ENCODE results near the gene GUCY1B1. TPM values are rescaled to one million over a fixed set of nuclear protein-coding genes. Genes with fewer than 3 reads are reported as not detected.

Gene GUCY1B1
- total and polyA plus RNA-seq, 2 donors = 5.5 to 7.2 TPM

DNA sequence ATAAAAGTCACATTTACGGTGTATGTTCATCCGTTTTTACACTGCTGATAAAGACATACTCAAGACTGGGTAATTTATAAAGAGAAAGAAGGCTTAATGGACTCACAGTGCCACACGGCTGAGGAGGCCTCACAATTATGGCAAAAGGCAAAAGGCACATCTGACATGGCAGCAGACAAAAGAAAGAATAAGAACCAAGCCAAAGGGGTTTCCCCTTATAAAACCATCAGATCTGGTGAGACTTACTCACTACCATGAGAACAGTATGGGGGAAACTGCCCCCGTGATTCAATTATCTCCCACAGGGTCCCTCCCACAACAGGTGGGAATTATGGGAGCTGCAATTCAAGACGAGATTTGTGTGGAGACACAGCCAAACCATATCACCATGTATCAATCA lies 7.3 kb upstream of the GUCY1B1 start:
- Histone ChIP-seq H3K4me1 (ENCODE audit: control insufficient read depth in 2 of 2, insufficient read depth in 2 of 2, low read length in 2 of 2) (no peaks in the 10 kb centered on the region), H3K27ac (ENCODE audit: low read depth in 1 of 2, low read length in 1 of 2) (no peak overlapping the region)
- WGBS = 97% methylated on average over 5 of the region's 5 CpGs

DNA sequence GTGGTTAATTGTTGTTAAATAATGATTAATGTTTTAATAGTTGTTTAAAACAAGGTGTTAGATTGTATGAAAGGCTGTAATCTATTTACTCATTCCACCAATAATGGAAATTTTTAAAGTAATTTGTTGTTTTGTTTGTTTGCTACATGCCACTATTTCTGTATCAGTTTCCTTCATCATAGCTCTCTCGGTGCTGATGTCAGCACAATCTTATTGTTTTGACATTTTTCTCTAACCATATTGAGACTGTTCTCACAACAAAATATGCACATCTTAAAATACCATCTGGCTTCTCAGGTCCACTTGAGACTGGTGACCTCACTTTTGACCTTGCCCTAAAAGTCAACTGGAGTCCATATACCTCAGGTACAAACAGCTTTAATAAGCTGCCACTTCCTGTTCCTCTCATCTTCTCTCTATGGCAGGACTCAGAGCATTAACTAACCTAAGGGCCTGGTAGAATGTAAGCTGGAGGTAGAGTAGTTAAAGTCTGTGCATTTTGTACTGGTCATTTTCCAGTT lies 1.0 kb upstream of the GUCY1B1 start:
- no peak for DNase-seq (ENCODE audit: low read depth in 6 of 9, low spot score in 9 of 9)
- no peaks in the 10 kb centered on the region for H3K9me3 ChIP-seq (ENCODE audit: control insufficient read depth in 2 of 2, insufficient read depth in 1 of 2, low read length in 1 of 2)
- H3K36me3 ChIP-seq (ENCODE audit: control insufficient read depth in 2 of 2, insufficient read depth in 2 of 2, low read length in 1 of 2) = no peaks in the 10 kb centered on the region
- H3K4me1 ChIP-seq (ENCODE audit: control insufficient read depth in 2 of 2, insufficient read depth in 2 of 2, low read length in 2 of 2) = peaks cover 0 to 8% of the 10 kb centered on the region in 2 donors
- no peak overlapping the region for H3K27ac ChIP-seq (ENCODE audit: low read depth in 1 of 2, low read length in 1 of 2)
- peaks cover 0 to 5% of the 10 kb centered on the region in 2 donors for H3K27me3 ChIP-seq (ENCODE audit: control insufficient read depth in 2 of 2, insufficient read depth in 1 of 2, low read length in 1 of 2)
- 99% methylated on average over 1 of the region's 1 CpG for whole genome bisulfite sequencing
- no peak overlapping the region for H3K4me3 ChIP-seq (ENCODE audit: low read length in 2 of 2)

More for the DNA sequence above, 7.3 kb upstream of the GUCY1B1 start:
- DNase-seq (ENCODE audit: low read depth in 6 of 9, low spot score in 9 of 9) = no peak
- no peak overlapping the region for H3K4me3 ChIP-seq (ENCODE audit: low read length in 2 of 2)
- no peaks in the 10 kb centered on the region for H3K27me3 ChIP-seq (ENCODE audit: control insufficient read depth in 2 of 2, insufficient read depth in 1 of 2, low read length in 1 of 2)
- no peaks in the 10 kb centered on the region for H3K9me3 ChIP-seq (ENCODE audit: control insufficient read depth in 2 of 2, insufficient read depth in 1 of 2, low read length in 1 of 2)
- no peaks in the 10 kb centered on the region for H3K36me3 ChIP-seq (ENCODE audit: control insufficient read depth in 2 of 2, insufficient read depth in 2 of 2, low read length in 1 of 2)

GRCh38 chr4:155759372-155760252 lies 791 bp downstream of the GUCY1B1 start:
- Histone ChIP-seq H3K27ac (ENCODE audit: low read depth in 1 of 2, low read length in 1 of 2) (peak overlapping the region; percentile 27 to 66), H3K4me1 (ENCODE audit: control insufficient read depth in 2 of 2, insufficient read depth in 2 of 2, low read length in 2 of 2) (peaks cover 0 to 8% of the 10 kb centered on the region in 2 donors), H3K4me3 (ENCODE audit: low read length in 2 of 2) (peak overlapping the region; percentile 60 to 70), H3K27me3 (ENCODE audit: control insufficient read depth in 2 of 2, insufficient read depth in 1 of 2, low read length in 1 of 2) (peaks cover 0 to 5% of the 10 kb centered on the region in 2 donors), H3K36me3 (ENCODE audit: control insufficient read depth in 2 of 2, insufficient read depth in 2 of 2, low read length in 1 of 2) (no peaks in the 10 kb centered on the region), H3K9me3 (ENCODE audit: control insufficient read depth in 2 of 2, insufficient read depth in 1 of 2, low read length in 1 of 2) (no peaks in the 10 kb centered on the region)
- DNase-seq (ENCODE audit: low read depth in 6 of 9, low spot score in 9 of 9) = peak in 6 of 9 donors; percentile 12 to 61 (median 24)
- under 1% methylated on average over 77 of the region's 77 CpGs for WGBS

DNA sequence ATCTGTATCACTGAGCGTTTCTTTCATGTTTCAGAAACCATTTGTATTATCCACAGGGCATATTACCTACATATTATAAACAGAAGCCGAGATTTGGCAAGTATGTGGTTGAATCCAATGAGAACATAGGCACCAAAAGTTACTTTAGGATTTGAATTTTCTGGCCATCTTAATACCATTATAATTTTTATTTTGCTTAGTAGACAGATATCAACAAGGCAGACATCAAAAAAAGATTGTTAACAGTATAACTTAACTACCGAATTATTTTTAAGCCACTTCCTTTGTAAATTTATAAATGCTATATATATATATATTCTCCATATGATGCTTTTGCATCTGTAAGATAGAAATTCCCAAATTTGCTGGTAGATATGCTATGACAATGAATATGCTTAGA lies 2.2 kb downstream of the GUCY1B1 start:
- Histone ChIP-seq H3K4me1 (ENCODE audit: control insufficient read depth in 2 of 2, insufficient read depth in 2 of 2, low read length in 2 of 2) (peaks cover 0 to 8% of the 10 kb centered on the region in 2 donors), H3K27me3 (ENCODE audit: control insufficient read depth in 2 of 2, insufficient read depth in 1 of 2, low read length in 1 of 2) (peaks cover 0 to 5% of the 10 kb centered on the region in 2 donors), H3K4me3 (ENCODE audit: low read length in 2 of 2) (no peak overlapping the region), H3K36me3 (ENCODE audit: control insufficient read depth in 2 of 2, insufficient read depth in 2 of 2, low read length in 1 of 2) (no peaks in the 10 kb centered on the region), H3K9me3 (ENCODE audit: control insufficient read depth in 2 of 2, insufficient read depth in 1 of 2, low read length in 1 of 2) (no peaks in the 10 kb centered on the region), H3K27ac (ENCODE audit: low read depth in 1 of 2, low read length in 1 of 2) (no peak overlapping the region)
- no peak for DNase-seq (ENCODE audit: low read depth in 6 of 9, low spot score in 9 of 9)
- WGBS = 96% methylated on average over 3 of the region's 3 CpGs

GRCh38 chr4:155761916-155762315 lies 3.1 kb downstream of the GUCY1B1 start:
- no peak for DNase-seq (ENCODE audit: low read depth in 6 of 9, low spot score in 9 of 9)
- no peak overlapping the region for H3K4me3 ChIP-seq (ENCODE audit: low read length in 2 of 2)
- peaks cover 0 to 5% of the 10 kb centered on the region in 2 donors for H3K27me3 ChIP-seq (ENCODE audit: control insufficient read depth in 2 of 2, insufficient read depth in 1 of 2, low read length in 1 of 2)
- no peaks in the 10 kb centered on the region for H3K9me3 ChIP-seq (ENCODE audit: control insufficient read depth in 2 of 2, insufficient read depth in 1 of 2, low read length in 1 of 2)
- H3K27ac ChIP-seq (ENCODE audit: low read depth in 1 of 2, low read length in 1 of 2) = no peak overlapping the region
- H3K4me1 ChIP-seq (ENCODE audit: control insufficient read depth in 2 of 2, insufficient read depth in 2 of 2, low read length in 2 of 2) = peaks cover 0 to 8% of the 10 kb centered on the region in 2 donors
- no peaks in the 10 kb centered on the region for H3K36me3 ChIP-seq (ENCODE audit: control insufficient read depth in 2 of 2, insufficient read depth in 2 of 2, low read length in 1 of 2)

DNA sequence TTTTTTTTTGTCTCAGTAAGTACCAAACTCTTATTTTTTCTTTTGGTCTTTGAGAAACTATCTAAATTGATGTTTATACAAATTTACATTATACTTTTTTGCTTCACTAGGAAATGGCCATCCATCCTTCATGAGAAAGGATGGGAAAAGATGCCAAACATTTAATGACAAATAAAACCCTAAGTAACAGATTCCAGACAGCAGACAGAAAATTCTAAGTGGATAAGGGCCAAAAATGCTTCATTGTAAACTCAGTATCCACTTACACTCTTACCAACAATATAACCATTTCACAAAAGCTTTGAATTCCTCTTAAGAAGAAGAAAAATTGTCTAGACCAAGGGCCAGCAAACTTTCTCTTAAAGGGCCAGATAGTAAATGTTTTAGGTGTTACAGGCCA lies 3.5 kb downstream of the GUCY1B1 start:
- Histone ChIP-seq H3K27ac (ENCODE audit: low read depth in 1 of 2, low read length in 1 of 2) (no peak overlapping the region), H3K27me3 (ENCODE audit: control insufficient read depth in 2 of 2, insufficient read depth in 1 of 2, low read length in 1 of 2) (peaks cover 0 to 5% of the 10 kb centered on the region in 2 donors), H3K4me1 (ENCODE audit: control insufficient read depth in 2 of 2, insufficient read depth in 2 of 2, low read length in 2 of 2) (peaks cover 0 to 8% of the 10 kb centered on the region in 2 donors), H3K36me3 (ENCODE audit: control insufficient read depth in 2 of 2, insufficient read depth in 2 of 2, low read length in 1 of 2) (no peaks in the 10 kb centered on the region), H3K9me3 (ENCODE audit: control insufficient read depth in 2 of 2, insufficient read depth in 1 of 2, low read length in 1 of 2) (no peaks in the 10 kb centered on the region), H3K4me3 (ENCODE audit: low read length in 2 of 2) (no peak overlapping the region)
- no peak for DNase-seq (ENCODE audit: low read depth in 6 of 9, low spot score in 9 of 9)

DNA sequence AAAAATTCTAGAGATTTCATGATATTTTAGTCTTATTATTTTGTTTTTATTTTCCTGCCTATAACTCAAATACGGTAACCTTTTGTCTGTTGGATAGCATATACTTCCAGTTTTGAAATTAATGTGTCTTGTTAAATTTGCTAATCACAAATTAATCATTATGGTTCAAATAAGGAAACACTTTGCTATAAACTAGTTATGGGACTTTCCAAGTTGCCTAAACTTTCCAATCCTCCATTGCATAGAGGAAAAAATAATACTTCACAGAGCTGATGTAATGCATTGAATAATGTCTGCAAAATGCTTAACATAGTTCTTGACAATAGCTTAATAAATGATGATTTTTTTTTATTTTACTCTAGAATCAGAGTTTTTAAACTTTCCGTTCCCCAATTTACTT lies 4.7 kb downstream of the GUCY1B1 start:
- no peak overlapping the region for H3K27ac ChIP-seq (ENCODE audit: low read depth in 1 of 2, low read length in 1 of 2)
- no peaks in the 10 kb centered on the region for H3K9me3 ChIP-seq (ENCODE audit: control insufficient read depth in 2 of 2, insufficient read depth in 1 of 2, low read length in 1 of 2)
- WGBS = 95% methylated on average over 2 of the region's 2 CpGs
- peaks cover 0 to 5% of the 10 kb centered on the region in 2 donors for H3K27me3 ChIP-seq (ENCODE audit: control insufficient read depth in 2 of 2, insufficient read depth in 1 of 2, low read length in 1 of 2)
- no peak for DNase-seq (ENCODE audit: low read depth in 6 of 9, low spot score in 9 of 9)
- H3K4me1 ChIP-seq (ENCODE audit: control insufficient read depth in 2 of 2, insufficient read depth in 2 of 2, low read length in 2 of 2) = peaks cover 0 to 6% of the 10 kb centered on the region in 2 donors
- no peaks in the 10 kb centered on the region for H3K36me3 ChIP-seq (ENCODE audit: control insufficient read depth in 2 of 2, insufficient read depth in 2 of 2, low read length in 1 of 2)
- H3K4me3 ChIP-seq (ENCODE audit: low read length in 2 of 2) = no peak overlapping the region

DNA sequence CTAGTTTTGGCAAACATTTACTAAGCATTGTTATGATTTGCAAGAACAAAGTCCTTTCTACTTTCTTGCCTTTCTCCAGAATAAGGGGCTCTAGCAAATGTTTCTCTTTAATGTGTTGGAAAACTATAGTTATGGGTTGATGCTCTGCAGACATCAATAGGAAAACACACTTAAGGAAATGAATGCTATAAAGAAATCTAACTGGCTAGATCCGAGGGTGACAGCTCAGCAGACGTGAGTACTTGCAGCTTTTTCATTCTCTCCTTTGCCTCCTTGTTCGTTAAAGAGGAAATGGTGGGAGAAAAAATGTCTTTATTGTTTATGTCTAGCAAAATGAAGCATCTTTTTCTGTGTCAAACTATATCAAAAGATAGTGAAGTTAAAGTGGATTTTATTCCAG lies 6.3 kb downstream of the GUCY1B1 start:
- no peak overlapping the region for H3K4me3 ChIP-seq (ENCODE audit: low read length in 2 of 2)
- H3K27ac ChIP-seq (ENCODE audit: low read depth in 1 of 2, low read length in 1 of 2) = no peak overlapping the region
- H3K27me3 ChIP-seq (ENCODE audit: control insufficient read depth in 2 of 2, insufficient read depth in 1 of 2, low read length in 1 of 2) = no peaks in the 10 kb centered on the region
- no peaks in the 10 kb centered on the region for H3K36me3 ChIP-seq (ENCODE audit: control insufficient read depth in 2 of 2, insufficient read depth in 2 of 2, low read length in 1 of 2)
- no peaks in the 10 kb centered on the region for H3K4me1 ChIP-seq (ENCODE audit: control insufficient read depth in 2 of 2, insufficient read depth in 2 of 2, low read length in 2 of 2)
- 76% methylated on average over 3 of the region's 3 CpGs for WGBS
- DNase-seq (ENCODE audit: low read depth in 6 of 9, low spot score in 9 of 9) = no peak
- no peaks in the 10 kb centered on the region for H3K9me3 ChIP-seq (ENCODE audit: control insufficient read depth in 2 of 2, insufficient read depth in 1 of 2, low read length in 1 of 2)

- no peak overlapping the region for H3K27ac ChIP-seq (ENCODE audit: low read depth in 1 of 2, low read length in 1 of 2)
- H3K4me1 ChIP-seq (ENCODE audit: control insufficient read depth in 2 of 2, insufficient read depth in 2 of 2, low read length in 2 of 2) = no peaks in the 10 kb centered on the region
- WGBS = 96% methylated on average over 2 of the region's 2 CpGs
Measured at GRCh38 chr4:155766622-155767021, 7.8 kb downstream of the GUCY1B1 start.

More at GRCh38 chr4:155766622-155767021, 7.8 kb downstream of the GUCY1B1 start:
- H3K4me3 ChIP-seq (ENCODE audit: low read length in 2 of 2) = no peak overlapping the region
- H3K9me3 ChIP-seq (ENCODE audit: control insufficient read depth in 2 of 2, insufficient read depth in 1 of 2, low read length in 1 of 2) = no peaks in the 10 kb centered on the region
- no peak for DNase-seq (ENCODE audit: low read depth in 6 of 9, low spot score in 9 of 9)
- no peaks in the 10 kb centered on the region for H3K36me3 ChIP-seq (ENCODE audit: control insufficient read depth in 2 of 2, insufficient read depth in 2 of 2, low read length in 1 of 2)
- no peaks in the 10 kb centered on the region for H3K27me3 ChIP-seq (ENCODE audit: control insufficient read depth in 2 of 2, insufficient read depth in 1 of 2, low read length in 1 of 2)

Data from thymus (tissue), 11 donors.